HG03039 (cell line): Measurements from ENCODE around the gene CCDC69.
A peak's percentile ranks its signal among the peaks of the same experiment; 100 is the strongest.
"Not testable (repeated sequence)": the region's sequence is repeated elsewhere in the genome, so short reads cannot be mapped to it uniquely, and the experiment has no call there.

Source experiments
- ATAC-seq: cut with Tn5 transposase; IDR thresholded peaks from one replicate; pipeline ENCODE4 v1.9.1; 2021; ENCODE audit warnings: mild to moderate bottlenecking, moderate library complexity; ENCODE audit not compliant: unreplicated experiment

The CCDC69 gene, protein sequence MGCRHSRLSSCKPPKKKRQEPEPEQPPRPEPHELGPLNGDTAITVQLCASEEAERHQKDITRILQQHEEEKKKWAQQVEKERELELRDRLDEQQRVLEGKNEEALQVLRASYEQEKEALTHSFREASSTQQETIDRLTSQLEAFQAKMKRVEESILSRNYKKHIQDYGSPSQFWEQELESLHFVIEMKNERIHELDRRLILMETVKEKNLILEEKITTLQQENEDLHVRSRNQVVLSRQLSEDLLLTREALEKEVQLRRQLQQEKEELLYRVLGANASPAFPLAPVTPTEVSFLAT

DNA sequence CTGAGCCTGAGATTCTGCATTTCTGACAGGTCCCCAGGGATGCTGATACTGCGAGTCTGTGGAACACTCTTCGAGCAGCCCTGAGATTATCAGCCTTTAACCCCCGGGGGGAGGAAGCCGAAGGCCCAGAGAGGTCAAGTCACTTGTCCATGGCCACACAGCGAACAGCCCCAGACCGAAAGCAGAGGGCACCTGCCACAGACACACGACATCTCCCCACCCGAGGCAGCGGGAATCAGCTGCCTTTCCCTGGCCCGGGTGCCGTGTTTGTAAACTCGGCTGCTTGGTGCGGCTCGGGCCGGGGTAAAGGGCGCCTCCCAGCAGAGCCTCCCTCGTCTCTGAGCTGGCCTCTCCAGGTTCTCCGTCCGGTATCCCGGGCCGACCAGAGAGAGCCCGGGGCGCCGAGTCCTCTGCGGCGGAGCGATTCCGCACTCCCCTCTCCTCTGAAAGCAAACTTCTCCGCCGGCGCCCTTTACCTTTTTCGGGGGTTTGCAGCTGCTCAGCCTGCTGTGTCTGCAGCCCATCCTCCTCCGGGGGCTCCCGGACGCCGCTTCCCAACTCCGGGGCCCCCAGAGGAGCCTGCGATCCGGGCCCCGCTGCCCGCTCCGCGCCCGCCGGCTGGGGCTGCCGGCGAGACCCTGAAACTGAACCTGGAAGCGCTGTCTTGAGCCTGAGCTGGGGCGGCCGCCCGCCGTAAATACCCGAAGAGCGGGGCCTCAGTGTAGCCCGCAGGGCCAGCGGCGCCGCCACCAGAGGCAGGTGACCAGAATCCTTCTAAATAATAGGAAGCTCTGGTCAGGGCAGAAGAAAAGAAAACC lies at the start of gene CCDC69:
Gene CCDC69 (minus strand): TSS at position 646 of the 818 bp plus-strand sequence. CDS start 122 bp downstream, at position 524.
- ATAC-seq: peak; percentile 65

DNA sequence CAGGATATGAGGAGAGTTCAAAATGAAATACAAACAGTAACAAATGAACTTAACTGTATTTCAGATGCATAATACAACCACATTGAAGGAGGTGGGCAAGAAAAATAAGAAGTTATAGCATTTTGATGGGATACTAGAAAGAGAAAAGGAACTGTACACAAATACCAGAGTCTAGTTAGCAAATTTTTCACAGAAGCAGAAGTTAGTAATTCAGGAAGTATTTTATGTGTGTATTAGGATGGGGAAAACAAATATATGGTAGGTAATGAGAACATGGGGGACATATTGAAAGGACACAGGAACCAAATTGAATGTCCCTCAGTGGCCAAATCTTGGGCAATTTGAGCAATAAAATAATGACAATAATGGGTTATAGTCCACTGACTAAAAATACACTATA lies 47.4 kb upstream of the CCDC69 start:
- no peak for ATAC-seq

DNA sequence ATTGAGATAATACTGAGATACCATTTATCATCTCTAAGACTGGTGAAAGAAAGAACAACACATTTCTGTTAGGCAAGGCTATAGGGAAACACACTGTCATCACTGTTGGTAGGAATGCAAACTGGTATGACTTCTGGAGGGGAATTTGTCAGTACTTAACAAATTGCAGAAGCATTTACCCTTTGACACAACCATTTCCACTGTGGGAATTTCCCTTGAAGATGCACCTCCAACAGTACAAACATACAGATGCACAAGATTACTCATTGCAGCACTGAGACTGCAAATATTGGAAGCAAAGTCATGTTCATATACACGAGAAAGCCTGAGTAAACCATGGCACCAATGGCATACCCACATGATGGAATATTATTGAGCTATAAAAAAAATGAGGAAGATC lies 46.7 kb upstream of the CCDC69 start:
- peak; percentile 90 for ATAC-seq

DNA sequence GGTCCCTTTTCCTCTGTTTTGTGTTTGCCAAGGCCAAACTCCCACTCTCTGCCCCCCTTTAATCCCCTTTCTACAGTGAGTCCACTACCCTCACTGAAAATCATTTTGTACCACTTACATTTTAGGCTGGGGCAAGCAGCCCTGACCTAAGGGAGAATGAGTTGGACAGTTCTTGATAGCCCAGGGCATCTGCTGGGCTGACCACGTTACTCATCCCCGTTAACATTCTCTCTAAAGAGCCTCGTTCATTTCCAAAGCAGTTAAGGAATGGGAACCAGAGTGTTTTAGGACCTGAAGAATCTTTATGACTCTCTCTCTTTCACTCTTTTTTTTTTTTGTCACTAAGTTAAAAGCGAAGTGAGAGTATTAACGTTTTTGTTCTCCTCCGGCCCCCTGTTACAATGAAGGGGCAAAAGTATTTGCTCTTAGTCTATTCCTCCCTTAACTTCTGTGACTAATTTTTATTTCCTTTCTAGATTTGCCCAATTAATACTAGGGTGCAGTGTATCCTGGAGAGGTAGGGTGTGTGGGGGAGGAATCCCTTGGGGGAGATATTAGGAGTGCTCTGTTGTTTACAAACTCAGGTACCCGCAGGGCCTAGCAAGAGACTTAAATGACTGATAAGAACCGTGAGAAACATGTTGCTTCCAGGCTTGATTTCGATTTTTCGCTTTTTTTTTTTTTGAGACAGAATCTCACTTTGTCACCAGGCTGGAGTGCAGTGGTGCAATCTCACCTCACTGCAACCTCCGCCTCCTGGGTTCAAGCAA lies 43.8 kb upstream of the CCDC69 start:
- ATAC-seq: no peak

DNA sequence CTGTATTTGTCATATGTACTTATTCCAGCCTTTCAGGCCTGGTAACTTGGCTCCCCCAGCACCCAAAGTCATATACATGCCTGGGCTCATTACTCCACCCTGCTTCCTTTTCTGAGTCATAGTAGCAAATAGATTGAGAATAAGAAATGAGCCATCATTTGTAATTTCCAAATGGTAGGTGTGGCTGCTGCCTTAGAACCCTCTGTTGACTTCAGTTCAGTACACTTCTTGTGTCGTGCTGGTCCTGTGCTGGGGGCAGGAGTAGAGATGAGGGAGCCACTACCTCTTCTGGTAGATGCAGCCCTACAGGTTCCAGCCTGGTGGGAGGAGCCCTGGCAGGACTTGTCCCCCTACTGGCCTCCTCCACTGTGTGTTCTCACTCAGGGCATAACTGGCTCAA lies 40.2 kb upstream of the CCDC69 start:
- peak; percentile 62 for ATAC-seq

DNA sequence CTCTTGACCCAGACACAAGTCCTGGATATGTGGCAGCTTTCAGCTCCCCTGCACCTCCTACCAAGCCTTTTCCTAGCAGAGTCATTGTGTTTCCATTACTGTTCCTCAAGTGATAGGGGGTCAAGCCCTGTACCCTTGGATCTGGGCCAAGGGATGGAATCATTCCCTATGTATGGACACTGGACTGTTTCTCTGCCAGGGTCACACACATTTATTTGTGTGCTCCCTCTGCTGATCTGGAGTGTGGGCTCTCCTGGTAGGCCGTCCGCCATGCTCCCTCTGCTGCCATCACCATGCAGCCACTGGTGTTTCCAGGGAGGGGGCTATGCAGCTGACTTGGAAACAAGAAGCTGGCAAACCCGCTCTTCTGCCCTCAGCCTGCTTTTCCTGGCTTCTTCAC lies 38.6 kb upstream of the CCDC69 start:
- ATAC-seq: no peak

DNA sequence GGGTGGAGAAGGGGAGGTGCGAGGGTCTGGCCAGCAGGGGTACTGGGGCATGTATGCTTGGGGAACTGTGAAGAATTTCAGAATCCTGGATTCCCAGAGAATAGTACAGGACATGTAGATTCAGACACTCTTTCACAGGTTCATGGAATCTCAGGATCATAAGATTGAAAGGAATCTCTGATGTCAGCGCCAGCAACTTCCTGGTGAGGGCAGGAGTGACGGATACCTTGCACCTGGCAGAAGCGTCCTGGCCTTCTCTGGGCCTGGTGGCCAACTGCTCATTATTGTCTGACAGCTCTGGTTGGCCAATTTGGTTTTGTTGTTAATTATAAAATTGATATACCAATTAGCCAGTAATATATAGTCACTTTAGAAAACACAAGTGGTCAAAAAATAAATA lies 36.0 kb upstream of the CCDC69 start:
- no peak for ATAC-seq

DNA sequence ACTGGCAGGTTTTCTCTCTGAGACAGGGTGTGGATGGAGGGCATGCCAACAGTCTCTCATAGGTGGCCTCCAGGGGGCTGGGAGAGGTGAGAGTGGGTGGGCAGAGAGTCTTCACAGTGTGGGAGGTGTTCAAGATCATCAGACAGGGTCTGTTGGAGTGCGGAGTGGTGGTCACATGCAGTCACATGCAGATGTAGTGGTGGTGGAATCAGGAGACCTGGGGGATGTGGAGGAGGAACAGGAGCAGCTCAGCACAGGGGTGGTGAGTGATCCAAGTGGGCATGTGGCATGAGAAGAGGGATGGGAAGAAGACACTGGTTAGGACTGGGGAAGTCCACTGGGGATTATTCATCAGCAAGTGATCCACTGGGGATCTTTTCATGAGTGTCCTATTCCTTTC lies 34.9 kb upstream of the CCDC69 start:
- no peak for ATAC-seq

DNA sequence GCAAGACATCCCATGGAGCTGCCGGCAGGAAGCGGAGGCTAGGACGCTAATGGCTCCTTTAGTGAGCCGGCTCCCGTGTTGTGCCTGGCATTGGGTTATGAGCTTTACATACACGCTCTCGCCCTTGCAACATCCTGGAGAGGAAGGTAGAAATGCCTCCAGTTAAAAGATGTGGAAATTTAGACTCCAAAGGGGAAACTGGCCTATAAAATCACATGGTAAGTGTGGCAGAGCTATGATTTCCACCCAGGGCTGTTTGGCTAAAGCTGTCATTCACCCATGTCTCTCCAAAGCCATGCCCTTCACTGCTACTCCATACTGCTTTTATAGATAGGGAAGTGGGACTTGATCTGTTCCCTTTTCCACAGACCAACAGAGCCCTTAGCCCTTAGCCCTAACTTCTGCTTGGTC lies 34.3 kb upstream of the CCDC69 start:
- ATAC-seq: no peak

DNA sequence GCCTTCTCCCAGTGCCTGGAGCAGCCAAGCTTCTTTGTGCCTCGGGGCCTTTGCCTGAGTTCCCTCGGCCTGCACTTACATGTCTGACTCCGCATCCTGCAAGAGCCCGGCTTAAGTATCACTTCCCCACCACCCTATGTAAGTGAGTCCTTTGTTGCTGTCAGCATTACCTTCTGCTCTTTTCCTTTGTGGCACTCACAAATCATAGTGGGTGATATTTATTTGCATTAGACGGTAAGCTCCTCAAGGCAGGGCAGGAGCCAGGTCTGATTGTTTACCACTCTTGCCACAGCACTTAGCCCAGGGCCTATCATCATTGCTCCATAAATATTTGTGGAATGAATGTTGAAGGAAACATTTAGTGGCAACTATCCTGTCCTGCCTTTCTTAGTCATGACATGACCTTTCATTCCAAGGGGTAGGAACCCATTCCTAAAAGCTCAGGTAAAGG lies 33.9 kb upstream of the CCDC69 start:
- ATAC-seq: no peak

DNA sequence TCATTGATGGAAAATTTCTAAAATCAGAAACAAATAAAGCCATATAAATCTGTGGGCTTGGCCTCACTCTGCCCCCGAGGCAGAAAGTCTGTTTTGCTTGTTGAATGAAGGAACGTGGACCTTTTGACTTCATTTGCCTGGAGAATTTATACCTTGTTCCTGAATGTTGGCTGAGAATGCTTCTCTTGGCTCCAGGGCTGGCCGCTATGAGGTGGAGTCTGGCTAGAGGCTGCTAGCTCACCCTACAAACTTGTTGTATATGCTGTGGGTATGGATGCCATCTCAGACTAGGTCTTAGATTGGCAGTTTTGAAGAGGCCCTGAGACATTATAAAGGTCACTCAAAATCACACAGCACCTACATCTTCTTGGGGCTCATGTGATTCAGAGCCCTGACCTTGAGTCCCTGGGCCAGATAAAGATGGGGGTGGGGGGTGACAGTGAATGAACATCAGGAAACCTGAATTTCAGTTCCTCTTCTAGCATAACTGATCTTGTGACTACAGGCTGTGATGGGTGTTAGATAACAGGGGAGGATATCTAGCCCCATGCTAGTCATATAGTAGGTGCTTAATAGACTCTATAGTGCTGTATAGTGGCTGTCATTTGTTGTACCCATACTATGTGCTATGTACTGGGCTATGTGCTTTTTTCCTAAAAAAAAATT lies 31.9 kb upstream of the CCDC69 start:
- peak; percentile 28 for ATAC-seq

DNA sequence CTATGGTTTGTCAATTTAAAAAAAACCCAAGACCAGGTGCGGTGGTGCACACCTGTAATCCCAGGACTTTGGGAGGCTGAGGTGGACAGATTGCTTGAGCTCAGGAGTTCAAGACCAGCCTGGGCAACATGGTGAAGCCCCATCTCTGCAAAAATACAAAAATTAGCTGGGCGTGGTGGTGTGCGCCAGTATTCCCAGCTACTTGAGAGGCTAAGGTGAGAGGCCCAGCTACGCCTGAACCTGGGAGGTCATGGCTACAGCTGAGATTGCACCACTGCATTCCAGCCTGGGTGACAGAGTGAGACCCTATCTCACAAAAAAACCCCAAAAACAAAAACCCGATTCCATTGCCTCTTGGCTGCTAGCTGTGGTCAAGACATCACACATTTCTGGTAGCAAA lies 31.1 kb upstream of the CCDC69 start:
- ATAC-seq: not testable (repeated sequence)

DNA sequence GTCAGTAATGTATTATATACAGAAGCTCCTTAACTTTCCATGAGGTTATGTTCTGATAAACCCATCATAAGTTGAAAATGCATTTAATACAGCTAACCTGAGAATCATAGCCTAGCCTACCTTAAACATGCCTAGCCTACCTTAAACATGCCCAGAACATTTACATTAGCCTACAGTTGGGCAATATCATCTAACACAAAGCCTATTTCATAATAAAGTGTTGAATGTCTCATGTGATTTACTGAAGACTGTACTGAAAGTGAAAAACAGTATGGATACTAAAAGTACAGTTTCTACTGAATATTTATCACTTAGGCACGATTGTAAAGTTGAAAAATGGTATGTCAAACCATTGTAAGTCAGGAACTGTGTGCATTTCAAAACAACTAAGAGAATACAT lies 30.7 kb upstream of the CCDC69 start:
- no peak for ATAC-seq

DNA sequence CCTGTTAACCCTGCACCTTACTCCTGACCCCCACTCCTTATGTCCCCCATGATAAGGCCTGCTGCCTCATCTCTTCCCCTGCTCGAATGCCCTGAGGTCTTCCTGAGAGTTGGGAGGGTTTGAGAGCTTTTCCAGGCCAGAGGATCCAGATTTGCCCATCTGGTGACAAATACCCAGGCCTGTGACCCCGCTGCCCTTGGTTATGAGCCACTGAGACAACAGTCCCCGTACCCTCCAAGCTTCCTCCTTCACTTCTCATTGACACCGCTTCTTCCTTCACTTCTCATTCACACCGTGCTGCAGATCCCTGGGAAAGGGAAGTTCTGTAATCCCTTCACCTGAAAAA lies 29.7 kb upstream of the CCDC69 start:
- no peak for ATAC-seq

DNA sequence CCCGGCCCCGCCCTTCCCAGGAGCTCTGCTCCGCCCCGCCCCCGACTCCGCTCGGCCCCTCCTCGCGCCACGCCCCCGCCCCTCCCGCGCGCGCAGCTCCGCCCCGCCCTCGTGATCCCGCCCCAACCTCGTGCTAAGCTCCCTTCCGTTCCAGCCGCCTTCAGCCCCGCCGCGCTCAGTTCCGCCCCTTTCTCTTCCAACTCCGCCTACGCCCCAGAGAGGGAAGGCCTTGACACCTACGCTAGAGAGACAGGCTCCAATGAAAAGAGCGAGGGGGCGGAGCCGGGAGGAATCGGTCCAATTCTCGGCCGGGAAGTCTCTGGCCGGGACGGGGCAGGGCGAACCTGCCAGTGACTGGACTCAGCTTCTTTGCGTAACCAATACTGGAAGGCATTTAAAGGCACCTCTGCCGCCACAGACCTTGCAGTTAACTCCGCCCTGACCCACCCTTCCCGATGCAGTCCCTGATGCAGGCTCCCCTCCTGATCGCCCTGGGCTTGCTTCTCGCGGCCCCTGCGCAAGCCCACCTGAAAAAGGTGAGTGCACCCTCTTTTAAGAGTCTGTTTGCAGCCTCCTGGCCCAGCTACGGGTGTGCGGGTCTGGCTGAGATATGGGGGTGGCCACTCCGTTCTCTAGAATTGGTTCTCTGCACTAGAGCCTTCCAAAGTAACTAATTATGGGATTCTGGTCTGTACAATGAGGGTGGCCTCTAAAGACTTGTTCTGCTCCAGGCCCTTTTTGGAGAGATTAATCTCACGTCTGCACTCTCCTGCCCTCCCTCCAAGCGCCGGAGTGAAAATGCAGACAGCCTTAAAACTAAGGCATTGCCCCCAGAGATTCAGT lies 29.1 kb upstream of the CCDC69 start, which contains the start of gene GM2A:
Gene GM2A (plus strand): TSS at position 424 of the 843 bp plus-strand sequence. CDS start 32 bp downstream, at position 456.
- ATAC-seq: peak; percentile 80

DNA sequence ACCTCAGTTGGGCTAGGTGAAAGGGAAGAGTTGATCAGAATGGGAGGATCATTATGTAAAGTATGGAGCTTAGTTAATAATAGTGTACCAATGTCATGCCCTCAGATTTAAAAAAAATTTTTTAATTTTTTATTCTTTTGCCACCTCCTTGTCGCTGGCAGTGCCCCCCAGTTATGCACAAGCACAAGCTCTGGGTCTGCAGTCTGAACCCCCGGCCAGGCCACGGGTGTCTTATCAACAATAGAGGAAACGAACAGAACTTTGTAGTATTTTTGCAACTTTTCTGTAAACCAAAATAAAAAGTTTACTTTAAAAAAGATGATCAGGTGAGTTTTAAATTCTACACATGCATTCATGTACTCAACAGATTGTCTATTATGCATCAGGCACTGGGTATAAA lies 27.7 kb upstream of the CCDC69 start:
- no peak for ATAC-seq

DNA sequence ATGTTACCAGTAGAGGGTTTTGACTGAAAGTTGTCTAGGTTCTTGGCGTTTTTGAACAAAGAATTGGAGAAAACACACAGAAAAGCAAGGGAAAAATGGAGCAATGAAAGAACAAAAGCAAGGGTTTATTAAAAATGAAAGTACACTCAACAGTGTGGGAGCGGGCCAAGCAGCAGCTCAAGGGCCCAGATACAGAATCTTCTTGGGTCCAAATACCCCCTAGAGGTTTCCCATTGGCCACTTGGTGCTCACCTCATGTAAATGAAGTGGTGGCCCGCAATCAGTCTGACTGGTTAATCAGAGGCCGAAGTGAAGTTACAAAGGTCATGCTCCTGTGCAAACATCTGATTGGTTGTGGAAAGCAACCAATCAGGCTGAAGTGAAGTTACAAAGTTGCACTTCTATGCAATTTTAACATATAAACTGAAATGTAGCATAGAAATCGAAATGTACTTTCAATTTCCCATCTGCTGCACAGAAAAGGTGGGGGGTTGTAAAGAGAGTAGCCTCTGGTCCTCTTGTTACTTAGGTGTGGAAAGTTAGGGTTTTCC lies 27.2 kb upstream of the CCDC69 start:
- ATAC-seq: no peak

DNA sequence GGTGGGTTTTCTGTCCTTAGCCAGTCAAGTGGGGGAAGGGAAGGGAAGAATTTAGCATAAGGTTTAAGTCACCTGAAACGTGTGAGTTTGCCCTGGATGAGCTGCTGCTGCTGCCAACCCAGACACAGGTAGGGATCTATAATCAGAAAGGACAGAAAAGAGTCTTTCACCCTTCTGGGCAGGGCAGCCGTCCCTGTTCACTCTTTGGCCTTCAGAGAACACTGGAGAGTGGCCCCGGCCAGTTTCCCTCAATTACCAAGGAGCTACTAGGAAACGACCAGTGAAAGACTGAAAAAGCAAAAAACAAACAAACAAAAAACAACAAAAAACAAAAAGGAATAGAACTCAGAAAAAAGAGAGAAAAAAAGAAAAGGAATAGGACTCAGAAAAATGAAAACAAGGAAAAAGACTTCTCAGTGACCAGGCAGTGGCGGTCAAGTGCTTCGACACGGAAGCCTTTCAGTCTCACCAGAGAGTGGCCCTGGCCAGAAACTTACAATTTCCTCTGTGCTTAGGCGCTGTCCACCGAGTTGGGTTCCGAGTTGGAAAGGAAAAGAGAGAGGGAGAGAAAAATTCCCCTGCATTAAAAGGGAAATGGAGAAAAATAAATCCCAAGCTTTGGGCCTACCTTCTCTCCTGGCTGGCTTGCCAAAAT lies 26.6 kb upstream of the CCDC69 start:
- no peak for ATAC-seq

DNA sequence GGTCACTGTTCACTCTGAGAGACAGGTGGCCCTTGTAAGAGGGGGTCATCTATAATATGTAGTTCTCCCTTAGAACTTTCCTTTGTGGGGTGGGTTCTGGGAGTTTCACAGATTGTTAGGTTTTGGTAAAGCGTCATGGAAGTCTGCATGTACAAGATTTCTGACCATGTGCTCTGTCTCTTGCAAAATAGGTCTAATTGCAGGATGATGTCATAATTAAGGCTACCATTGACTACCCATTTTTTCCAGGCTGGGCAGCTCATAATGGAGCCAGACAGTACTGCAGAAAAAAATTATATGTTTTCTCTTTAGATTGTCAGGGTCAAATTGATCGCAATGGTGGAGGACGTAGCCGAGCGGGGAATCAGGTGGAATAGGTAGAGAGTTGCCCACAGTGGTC lies 25.4 kb upstream of the CCDC69 start:
- ATAC-seq: no peak
